K562 (cell line): Measurements from ENCODE around the gene MUC3A. TPM values are rescaled to one million over a fixed set of nuclear protein-coding genes. Genes with fewer than 3 reads are reported as not detected.

ENCODE experiments used
- CBFB ChIP-seq: sonication (generic); formaldehyde crosslinking; IDR thresholded peaks from 2 replicates; pipeline ENCODE4 v1.4.0; 2020; ENCODE audit warnings: mild to moderate bottlenecking, missing genetic modification reagents
- E2F3 ChIP-seq: fragments of 250-450 bp; sonication (Bioruptor Pico); IDR thresholded peaks from 2 replicates; pipeline ENCODE4 v1.4.0; 2020; ENCODE audit warnings: mild to moderate bottlenecking
- HNRNPUL1 ChIP-seq: fragments of 200-400 bp; formaldehyde crosslinking; IDR thresholded peaks from 2 replicates; pipeline ENCODE4 v1.6.1; 2017; ENCODE audit warnings: low read length
- NUFIP1 ChIP-seq: fragments of 450-650 bp; IDR thresholded peaks from 2 replicates; pipeline ENCODE4 v1.6.1; 2018; ENCODE audit not compliant: partially characterized antibody
- REST ChIP-seq, 2 experiments: fragments of 450-650 bp; formaldehyde crosslinking in 1 of 2; IDR thresholded peaks; 2 replicates each; pipeline versions ENCODE4 v1.4.0 to v1.6.1; 2014 to 2020; ENCODE audit warnings: mild to moderate bottlenecking in 2 of 2, borderline replicate concordance in 1 of 2, low read depth in 1 of 2
- TOE1 ChIP-seq, 2 experiments: fragments of 450-650 bp in 1 of 2; sonication (generic) in 1 of 2; formaldehyde crosslinking in 1 of 2; IDR thresholded peaks; 2 replicates each; pipeline versions ENCODE4 v1.7.1 to v1.8.0; 2016 to 2022; ENCODE audit warnings: borderline replicate concordance in 2 of 2, mild to moderate bottlenecking in 2 of 2, antibody characterized with exemption in 1 of 2, inconsistent platforms in 1 of 2, low read depth in 1 of 2, missing genetic modification reagents in 1 of 2, moderate library complexity in 1 of 2
- ZFP91 ChIP-seq: sonication (generic); formaldehyde crosslinking; IDR thresholded peaks from 2 replicates; pipeline ENCODE4 v1.8.0; 2022; ENCODE audit warnings: mild to moderate bottlenecking, missing genetic modification reagents
- polyA plus RNA-seq, 8 experiments: library from polyadenylated mRNA; depleted of rRNA in 4 of 8; stranded (reverse) in 5 of 8; unstranded in 3 of 8; fragments of >200 nt; fragmentation: Nextera tagmentation in 2 of 8; fragmentation: Illumina TruSeq in 1 of 8; extraction: Ambion mirVana in 2 of 8; extraction: Trizol in 1 of 8; gene quantifications; 2 replicates each; pipeline versions ENCODE4 v1.2.1 to v1.2.3, GENCODE V29; 2011 to 2014; ENCODE audit warnings: inconsistent platforms in 1 of 8, missing spikeins in 1 of 8
- total RNA-seq, 7 experiments: library from RNA; depleted of rRNA in 6 of 7; stranded (reverse); fragments of >200 nt in 6 of 7; fragmentation: Illumina TruSeq in 2 of 7; extraction: Trizol in 2 of 7; gene quantifications; 2 replicates each; pipeline versions ENCODE4 v1.2.1 to v1.2.3, GENCODE V29; 2011 to 2021; ENCODE audit warnings: low replicate concordance in 1 of 7
- TF ChIP-seq, protein P1 (sequence below): IDR thresholded peaks from 2 replicates; pipeline ENCODE4 v1.6.1; 2011; ENCODE audit warnings: borderline replicate concordance, low read depth, mild to moderate bottlenecking, moderate library complexity, low read length; ENCODE audit not compliant: insufficient read depth, poor library complexity, severe bottlenecking

The MUC3A gene
- total and polyA plus RNA-seq, 9 of the 15 experiments (the other 6 are each of a cell fraction or from before 2014, with no cell fraction given): 0.06 to 2.2 (median 0.20) TPM; not detected in 1

- TF ChIP-seq TOE1 (IDR thresholded peaks at IDR 0.05; ENCODE audit: borderline replicate concordance) (0 out of 2 replicates have a peak, but pooled peaks have one; percentile 31), TOE1 (CRISPR knock-in tag; IDR thresholded peaks at IDR 0.05; ENCODE audit: borderline replicate concordance, low read depth) (no peak), E2F3 (CRISPR knock-in tag) (no peak), REST (IDR thresholded peaks at IDR 0.05; ENCODE audit: borderline replicate concordance) (peak; percentile 88), REST (CRISPR knock-in tag; IDR thresholded peaks at IDR 0.05; ENCODE audit: low read depth) (no peak), CBFB (CRISPR knock-in tag) (peak; percentile 46; the same call in 1 of the 2 replicates), HNRNPUL1 (no peak), ZFP91 (CRISPR knock-in tag) (peak; percentile 19; the same call in 1 of the 2 replicates), NUFIP1 (no peak)
- TF ChIP-seq, protein P1, sequence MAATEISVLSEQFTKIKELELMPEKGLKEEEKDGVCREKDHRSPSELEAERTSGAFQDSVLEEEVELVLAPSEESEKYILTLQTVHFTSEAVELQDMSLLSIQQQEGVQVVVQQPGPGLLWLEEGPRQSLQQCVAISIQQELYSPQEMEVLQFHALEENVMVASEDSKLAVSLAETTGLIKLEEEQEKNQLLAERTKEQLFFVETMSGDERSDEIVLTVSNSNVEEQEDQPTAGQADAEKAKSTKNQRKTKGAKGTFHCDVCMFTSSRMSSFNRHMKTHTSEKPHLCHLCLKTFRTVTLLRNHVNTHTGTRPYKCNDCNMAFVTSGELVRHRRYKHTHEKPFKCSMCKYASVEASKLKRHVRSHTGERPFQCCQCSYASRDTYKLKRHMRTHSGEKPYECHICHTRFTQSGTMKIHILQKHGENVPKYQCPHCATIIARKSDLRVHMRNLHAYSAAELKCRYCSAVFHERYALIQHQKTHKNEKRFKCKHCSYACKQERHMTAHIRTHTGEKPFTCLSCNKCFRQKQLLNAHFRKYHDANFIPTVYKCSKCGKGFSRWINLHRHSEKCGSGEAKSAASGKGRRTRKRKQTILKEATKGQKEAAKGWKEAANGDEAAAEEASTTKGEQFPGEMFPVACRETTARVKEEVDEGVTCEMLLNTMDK: peak; percentile 97
Measured at GRCh38 chr7:100965723-100966541, 16.6 kb downstream of the MUC3A start (continued).
